Loucy (cell line): Measurements from ENCODE around the gene TMEM190.

Experiments used
- H2AFZ ChIP-seq: fragments of 200-600 bp; sonication (generic); 2 replicates; pipeline ENCODE4 v1.6.0; 2016; ENCODE audit warnings: antibody characterized with exemption, mild to moderate bottlenecking, low read length, moderate library complexity
- H3F3A ChIP-seq: fragments of 200-600 bp; 2 replicates; pipeline ENCODE4 v1.6.0; 2016; ENCODE audit warnings: antibody characterized with exemption, low read depth, mild to moderate bottlenecking
- H3K27me3 ChIP-seq: fragments of 200-600 bp; sonication (generic); 2 replicates; pipeline ENCODE4 v1.6.1; 2014; ENCODE audit warnings: low read length, mild to moderate bottlenecking; ENCODE audit not compliant: insufficient read depth, poor library complexity, severe bottlenecking
- H3K36me3 ChIP-seq: fragments of 200-600 bp; sonication (generic); 2 replicates; pipeline ENCODE4 v1.6.1; 2016; ENCODE audit warnings: low read length; ENCODE audit not compliant: insufficient read depth
- H3K4me1 ChIP-seq: fragments of 200-600 bp; sonication (generic); 2 replicates; pipeline ENCODE4 v1.5.1; 2014; ENCODE audit warnings: low read length, mild to moderate bottlenecking; ENCODE audit not compliant: insufficient read depth, poor library complexity, severe bottlenecking
- H3K4me2 ChIP-seq: fragments of 200-600 bp; sonication (generic); 2 replicates; pipeline ENCODE4 v1.6.0; 2014; ENCODE audit warnings: antibody characterized with exemption, low read length, low read depth, mild to moderate bottlenecking; ENCODE audit not compliant: poor library complexity, severe bottlenecking
- H3K4me3 ChIP-seq: fragments of 200-600 bp; sonication (generic); 2 replicates; pipeline ENCODE4 v1.5.1; 2014; ENCODE audit warnings: low read length, mild to moderate bottlenecking, mixed read lengths; ENCODE audit not compliant: poor library complexity, severe bottlenecking
- H3K79me2 ChIP-seq: fragments of 200-600 bp; sonication (generic); 2 replicates; pipeline ENCODE4 v1.6.1; 2014; ENCODE audit warnings: low read length; ENCODE audit not compliant: insufficient read depth
- H3K9ac ChIP-seq: fragments of 200-600 bp; sonication (generic); 2 replicates; pipeline ENCODE4 v1.6.0; 2014; ENCODE audit warnings: mild to moderate bottlenecking, low read depth, low read length, moderate library complexity; ENCODE audit not compliant: poor library complexity, severe bottlenecking
- H3K9me2 ChIP-seq: fragments of 200-600 bp; sonication (generic); replicated peaks from 2 replicates; pipeline ENCODE4 v1.6.1; 2016; ENCODE audit warnings: low read depth, low read length, mixed read lengths
- H3K9me3 ChIP-seq: fragments of 200-600 bp; sonication (generic); 2 replicates; pipeline ENCODE4 v1.6.1; 2014; ENCODE audit warnings: mild to moderate bottlenecking, antibody characterized with exemption, low read length, low read depth; ENCODE audit not compliant: insufficient read depth
- H4K20me1 ChIP-seq: fragments of 200-600 bp; sonication (generic); 2 replicates; pipeline ENCODE4 v1.6.0; 2014; ENCODE audit warnings: antibody characterized with exemption, low read length, mild to moderate bottlenecking; ENCODE audit not compliant: insufficient read depth, poor library complexity, severe bottlenecking
- EZH2phosphoT487 ChIP-seq: fragments of 200-600 bp; IDR thresholded peaks from 2 replicates; pipeline ENCODE4 v1.6.1; 2018; ENCODE audit warnings: antibody characterized with exemption, mild to moderate bottlenecking, moderate library complexity, borderline replicate concordance
- TF ChIP-seq, protein P1 (sequence below): fragments of 200-600 bp; sonication (generic); conservative IDR thresholded peaks from 2 replicates; pipeline ENCODE4 v1.5.1; 2014; ENCODE audit warnings: mild to moderate bottlenecking, antibody characterized with exemption, low read length

Gene TMEM190

DNA sequence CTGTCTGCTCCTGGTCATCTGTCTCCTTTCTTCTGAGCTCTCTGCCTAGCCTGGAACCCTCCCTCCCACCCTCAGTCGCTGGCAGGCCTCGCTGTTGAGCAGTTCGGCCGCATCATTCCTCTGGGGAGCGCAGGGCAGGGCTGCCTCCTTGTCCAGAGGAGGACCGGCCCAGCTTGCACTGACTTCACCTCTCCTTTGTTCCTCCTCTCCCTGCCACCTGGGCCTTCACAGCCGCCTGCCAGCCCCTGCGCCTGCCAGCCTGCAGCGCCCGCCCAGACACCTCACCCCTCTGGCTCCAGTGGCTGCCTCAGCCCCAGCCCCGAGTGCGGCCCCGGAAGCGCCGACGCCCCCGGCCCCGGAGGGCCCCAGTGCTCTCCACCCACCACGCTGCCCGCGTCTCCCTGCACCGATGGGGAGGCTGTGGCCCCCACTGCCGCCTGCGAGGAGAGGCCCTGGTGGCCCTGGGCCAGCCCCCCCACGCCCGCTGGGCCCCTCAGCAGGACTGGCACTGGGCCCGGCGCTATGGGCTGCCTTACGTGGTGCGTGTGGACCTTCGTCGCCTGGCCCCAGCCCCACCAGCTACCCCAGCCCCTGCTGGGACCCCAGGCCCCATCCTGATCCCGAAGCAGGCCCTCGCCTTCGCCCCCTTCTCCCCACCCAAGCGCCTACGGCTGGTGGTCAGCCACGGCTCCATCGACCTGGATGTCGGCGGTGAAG lies 29.7 kb upstream of the TMEM190 start:
- no peak overlapping the region for H2AFZ ChIP-seq

DNA sequence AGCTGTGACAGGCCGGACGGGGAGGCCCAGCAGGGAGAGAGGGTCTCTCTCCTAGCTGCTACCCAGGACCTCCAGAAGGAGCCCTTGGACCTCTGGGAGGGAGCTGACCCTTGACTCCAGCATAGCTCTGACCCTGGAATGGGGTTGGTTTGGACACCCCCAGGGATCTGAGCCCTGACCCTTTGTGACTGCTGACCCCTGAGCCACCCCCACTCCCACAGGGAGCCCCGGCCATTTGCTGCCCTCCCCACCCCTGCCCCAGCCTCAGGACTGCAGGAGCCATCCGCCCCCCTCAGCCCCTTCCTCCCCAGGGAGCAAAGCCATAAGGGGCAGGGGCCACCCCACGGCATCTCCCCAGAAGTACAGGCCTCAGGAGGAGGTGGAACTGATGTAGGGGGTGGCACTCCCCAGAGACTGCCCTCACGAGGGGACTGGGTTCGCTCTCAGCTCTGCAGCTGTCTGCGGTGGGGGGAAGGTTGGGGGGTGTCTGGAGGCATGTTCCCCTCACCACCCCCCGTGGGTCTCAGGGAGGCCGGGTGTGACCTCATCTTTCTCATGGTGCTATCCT lies 29.1 kb upstream of the TMEM190 start:
- H2AFZ ChIP-seq: no peak overlapping the region
- no peaks in the 10 kb centered on the region for H3K4me1 ChIP-seq
- no peaks in the 10 kb centered on the region for H3F3A ChIP-seq
- TF ChIP-seq EZH2phosphoT487: no peak
- TF ChIP-seq, protein P1, sequence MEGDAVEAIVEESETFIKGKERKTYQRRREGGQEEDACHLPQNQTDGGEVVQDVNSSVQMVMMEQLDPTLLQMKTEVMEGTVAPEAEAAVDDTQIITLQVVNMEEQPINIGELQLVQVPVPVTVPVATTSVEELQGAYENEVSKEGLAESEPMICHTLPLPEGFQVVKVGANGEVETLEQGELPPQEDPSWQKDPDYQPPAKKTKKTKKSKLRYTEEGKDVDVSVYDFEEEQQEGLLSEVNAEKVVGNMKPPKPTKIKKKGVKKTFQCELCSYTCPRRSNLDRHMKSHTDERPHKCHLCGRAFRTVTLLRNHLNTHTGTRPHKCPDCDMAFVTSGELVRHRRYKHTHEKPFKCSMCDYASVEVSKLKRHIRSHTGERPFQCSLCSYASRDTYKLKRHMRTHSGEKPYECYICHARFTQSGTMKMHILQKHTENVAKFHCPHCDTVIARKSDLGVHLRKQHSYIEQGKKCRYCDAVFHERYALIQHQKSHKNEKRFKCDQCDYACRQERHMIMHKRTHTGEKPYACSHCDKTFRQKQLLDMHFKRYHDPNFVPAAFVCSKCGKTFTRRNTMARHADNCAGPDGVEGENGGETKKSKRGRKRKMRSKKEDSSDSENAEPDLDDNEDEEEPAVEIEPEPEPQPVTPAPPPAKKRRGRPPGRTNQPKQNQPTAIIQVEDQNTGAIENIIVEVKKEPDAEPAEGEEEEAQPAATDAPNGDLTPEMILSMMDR: no peak
- H4K20me1 ChIP-seq: peaks cover 1% of the 10 kb centered on the region
- H3K9me2 ChIP-seq: no peaks in the 10 kb centered on the region
- H3K9me3 ChIP-seq: no peaks in the 10 kb centered on the region
- no peaks in the 10 kb centered on the region for H3K27me3 ChIP-seq
- H3K4me2 ChIP-seq: no peak overlapping the region
- H3K9ac ChIP-seq: no peak overlapping the region
- H3K4me3 ChIP-seq: no peak overlapping the region
- H3K36me3 ChIP-seq: no peaks in the 10 kb centered on the region
- H3K79me2 ChIP-seq: peaks cover 6% of the 10 kb centered on the region; the same call in 1 of the 2 replicates

More for the DNA sequence above, 29.7 kb upstream of the TMEM190 start:
- H3K36me3 ChIP-seq: no peaks in the 10 kb centered on the region
- peaks cover 3% of the 10 kb centered on the region for H3K4me1 ChIP-seq
- H3K4me3 ChIP-seq: no peak overlapping the region
- peaks cover 7% of the 10 kb centered on the region for H4K20me1 ChIP-seq
- H3F3A ChIP-seq: no peaks in the 10 kb centered on the region
- no peak for TF ChIP-seq EZH2phosphoT487
- TF ChIP-seq, protein P1: no peak
- no peaks in the 10 kb centered on the region for H3K9me3 ChIP-seq
- H3K9me2 ChIP-seq: no peaks in the 10 kb centered on the region
- H3K27me3 ChIP-seq: no peaks in the 10 kb centered on the region
- no peak overlapping the region for H3K9ac ChIP-seq
- no peak overlapping the region for H3K4me2 ChIP-seq
- H3K79me2 ChIP-seq: peaks cover 12% of the 10 kb centered on the region

DNA sequence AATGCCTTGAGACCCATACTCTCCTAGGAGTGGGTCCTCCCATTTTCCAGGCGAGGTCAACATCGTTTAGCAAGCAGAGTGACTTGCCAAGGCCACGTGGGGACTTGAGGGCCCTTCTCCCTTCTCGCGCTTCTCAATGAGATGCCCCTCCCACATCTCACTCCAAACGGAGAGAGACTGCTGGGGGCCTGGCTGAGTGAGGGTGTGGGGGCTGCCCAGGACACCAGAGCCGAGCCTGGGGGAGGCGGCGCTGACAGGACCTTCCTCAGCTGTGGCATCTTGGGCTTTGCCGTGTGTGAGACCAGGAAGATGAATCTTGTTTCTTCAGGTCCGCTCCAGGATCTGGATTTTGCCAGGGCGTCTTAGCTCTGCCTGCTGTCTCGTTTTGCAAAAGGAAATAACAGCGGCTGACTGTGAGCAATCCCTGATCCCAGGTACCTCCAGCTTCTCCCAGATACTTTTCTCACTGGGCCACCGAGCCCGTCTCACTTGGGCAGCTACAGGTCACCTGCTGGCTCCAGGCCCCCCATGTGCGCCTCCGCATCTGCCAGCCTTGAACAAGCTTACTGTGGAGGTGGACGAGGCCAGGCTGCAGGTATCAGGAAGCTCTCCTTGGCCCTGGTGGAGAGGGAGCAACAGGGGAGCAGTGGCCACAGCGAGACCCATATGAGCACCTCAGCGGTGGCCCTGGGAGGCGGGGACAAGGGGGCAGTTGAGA lies 28.1 kb upstream of the TMEM190 start:
- no peaks in the 10 kb centered on the region for H3K9me2 ChIP-seq
- no peaks in the 10 kb centered on the region for H3F3A ChIP-seq
- no peaks in the 10 kb centered on the region for H3K79me2 ChIP-seq
- no peak for TF ChIP-seq EZH2phosphoT487
- TF ChIP-seq, protein P1: no peak
- H3K9ac ChIP-seq: no peak overlapping the region
- H3K4me3 ChIP-seq: no peak overlapping the region
- no peaks in the 10 kb centered on the region for H3K27me3 ChIP-seq
- H3K4me1 ChIP-seq: no peaks in the 10 kb centered on the region
- H3K9me3 ChIP-seq: no peaks in the 10 kb centered on the region
- H3K4me2 ChIP-seq: no peak overlapping the region
- no peaks in the 10 kb centered on the region for H4K20me1 ChIP-seq
- no peaks in the 10 kb centered on the region for H3K36me3 ChIP-seq
- no peak overlapping the region for H2AFZ ChIP-seq
